ENCODE measurements around the gene GPR137B. TPM values are rescaled to one million over a fixed set of nuclear protein-coding genes. Genes with fewer than 3 reads are reported as not detected.

The GPR137B gene
- total RNA-seq, 1 experiment from 2014 or later: 11.4 TPM

DNA sequence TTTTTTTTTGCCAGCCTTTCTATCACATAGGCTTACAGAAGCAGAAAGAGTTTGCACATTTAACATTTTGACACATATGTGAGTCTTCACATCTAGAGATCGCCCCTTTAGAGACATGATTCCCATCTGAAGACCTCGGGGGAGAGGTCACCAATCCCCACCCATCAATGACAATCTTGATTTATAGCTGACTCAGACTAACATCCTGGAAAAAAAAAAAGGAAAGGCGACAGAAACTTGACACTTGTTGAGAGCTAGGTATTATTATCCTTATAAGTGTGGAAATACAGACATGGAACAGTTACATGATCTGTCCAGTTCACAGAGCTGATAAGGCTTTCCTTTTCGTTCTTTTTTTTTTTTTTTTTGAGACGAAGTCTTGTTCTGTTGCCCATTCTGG lies 49.4 kb upstream of the GPR137B start:
- POLR2A ChIA-PET: no interaction called here
- Histone ChIP-seq H3K4me3 (replicated peaks in 1 of 2; ENCODE audit: low read depth in 1 of 2, low read length in 2 of 2) (no peak overlapping the region), H3K27me3 (ENCODE audit: insufficient read depth, low read length) (no peaks in the 10 kb centered on the region), H3K9ac (ENCODE audit: low read length) (no peak overlapping the region), H3K27ac (ENCODE audit: low read depth, low read length) (no peak overlapping the region), H4K20me1 (ENCODE audit: insufficient read depth) (no peaks in the 10 kb centered on the region), H3K4me1 (ENCODE audit: control insufficient read depth in 1 of 2, insufficient read depth in 2 of 2, low read length in 2 of 2) (peaks cover 0 to 6% of the 10 kb centered on the region in 2 experiments; a peak in 1 of 4 replicates), H3K4me2 (ENCODE audit: low read length) (no peak overlapping the region), H3K36me3 (ENCODE audit: control insufficient read depth in 1 of 2, insufficient read depth in 2 of 2, low read length in 2 of 2) (no peaks in the 10 kb centered on the region), H3K9me2 (ENCODE audit: insufficient read depth) (no peaks in the 10 kb centered on the region), H3K79me2 (ENCODE audit: insufficient read depth, low read length) (no peaks in the 10 kb centered on the region), H3K9me3 (ENCODE audit: control insufficient read depth in 1 of 2, insufficient read depth in 1 of 2, low read depth in 1 of 2, low read length in 2 of 2) (peaks cover 0 to 15% of the 10 kb centered on the region in 2 experiments; a peak in 1 of 4 replicates), H2AFZ (ENCODE audit: low read depth, low read length, poor library complexity, severe bottlenecking) (no peak overlapping the region)
- RAD21 ChIA-PET (ENCODE audit: low non-redundant PET in 1 of 2, low total read pairs in 2 of 2, uncharacterized antibody in 2 of 2, unreplicated experiment in 2 of 2): no interaction called here
- ATAC-seq: no peak
- intact Hi-C loops (cut with micrococcal nuclease): no loop called here
- TF ChIP-seq YY1 (IDR thresholded peaks at IDR 0.05; ENCODE audit: extremely low read depth, insufficient replicate concordance, low read depth, low read length) (no peak), TCF7L2 (IDR thresholded peaks at IDR 0.05; ENCODE audit: borderline replicate concordance, extremely low read depth, insufficient read depth, insufficient read length) (no peak)
- no TSS peak for BruUV-seq (replicated peaks)
- CTCF ChIA-PET: interaction anchor here (1.1 kb wide), 1 partner anchor 433 kb away, joined by 3 read pairs; no protein-coding TSS in a partner anchor
- DNase-seq (ENCODE audit: low read depth, low spot score): no peak

DNA sequence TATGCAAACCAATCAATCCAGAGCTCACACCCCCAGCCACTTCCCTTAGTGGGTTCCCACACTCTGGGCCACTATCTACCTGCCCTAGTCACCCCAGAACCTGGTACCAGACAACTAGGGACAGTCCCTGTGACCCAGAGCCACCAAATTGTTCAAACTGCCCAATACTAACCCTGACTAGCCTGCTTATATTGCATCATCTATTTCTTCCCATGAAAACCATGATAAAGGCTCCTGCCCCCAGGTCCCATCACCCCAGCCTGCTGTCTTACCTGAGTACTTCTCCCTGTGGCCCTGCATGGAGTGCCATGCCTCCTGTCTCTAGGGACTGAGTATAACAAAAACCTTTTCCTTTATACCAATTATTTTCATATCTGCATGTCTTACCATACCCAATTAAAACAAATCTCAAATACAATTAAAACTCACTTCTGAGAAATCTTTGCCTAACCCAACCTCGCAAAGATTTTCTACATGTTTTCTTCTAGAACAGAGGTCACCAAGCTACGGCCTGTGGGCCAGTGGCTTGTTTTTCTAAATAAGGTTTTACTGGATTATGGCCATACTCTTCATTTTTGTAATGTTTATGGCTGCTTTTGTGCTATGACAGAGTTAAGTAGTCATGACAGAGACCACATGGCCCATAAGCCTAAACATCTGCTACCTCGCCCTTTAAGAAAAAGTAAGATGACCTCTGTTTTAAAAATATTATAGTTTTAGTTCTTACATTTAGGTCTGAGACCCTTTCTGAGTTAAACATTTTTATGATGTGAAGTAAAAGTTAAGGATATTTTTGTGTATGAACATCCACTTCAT lies 46.4 kb upstream of the GPR137B start:
- TF ChIP-seq ELF1 (IDR thresholded peaks at IDR 0.05; ENCODE audit: borderline replicate concordance, low read depth): no peak
- no peak for TF ChIP-seq JUND (IDR thresholded peaks at IDR 0.05)
- TF ChIP-seq EZH2 (IDR thresholded peaks at IDR 0.05): no peak
- TF ChIP-seq ZFX (IDR thresholded peaks at IDR 0.05): no peak
- no peak for TF ChIP-seq YY1 (IDR thresholded peaks at IDR 0.05; ENCODE audit: extremely low read depth, insufficient replicate concordance, low read depth, low read length)
- TF ChIP-seq SIN3A (IDR thresholded peaks at IDR 0.05; ENCODE audit: low read depth): no peak
- H3K36me3 ChIP-seq (ENCODE audit: control insufficient read depth in 1 of 2, insufficient read depth in 2 of 2, low read length in 2 of 2): no peaks in the 10 kb centered on the region
- H3K4me3 ChIP-seq (replicated peaks in 1 of 2; ENCODE audit: low read depth in 1 of 2, low read length in 2 of 2): no peak overlapping the region
- no peaks in the 10 kb centered on the region for H4K20me1 ChIP-seq (ENCODE audit: insufficient read depth)
- H3K9me3 ChIP-seq (ENCODE audit: control insufficient read depth in 1 of 2, insufficient read depth in 1 of 2, low read depth in 1 of 2, low read length in 2 of 2): peaks cover 0 to 15% of the 10 kb centered on the region in 2 experiments; a peak in 1 of 4 replicates
- no peak overlapping the region for H3K4me2 ChIP-seq (ENCODE audit: low read length)
- ChIA-PET RAD21 (ENCODE audit: low non-redundant PET in 1 of 2, low total read pairs in 2 of 2, uncharacterized antibody in 2 of 2, unreplicated experiment in 2 of 2) (no interaction called here), CTCF (no interaction called here), POLR2A (no interaction called here)
- no peaks in the 10 kb centered on the region for H3K27me3 ChIP-seq (ENCODE audit: insufficient read depth, low read length)
- H2AFZ ChIP-seq (ENCODE audit: low read depth, low read length, poor library complexity, severe bottlenecking): no peak overlapping the region
- DNase-seq (ENCODE audit: low read depth, low spot score) (no peak), ATAC-seq (no peak)
- H3K9ac ChIP-seq (ENCODE audit: low read length): no peak overlapping the region
- peaks cover 0 to 5% of the 10 kb centered on the region in 2 experiments; a peak in 1 of 4 replicates for H3K4me1 ChIP-seq (ENCODE audit: control insufficient read depth in 1 of 2, insufficient read depth in 2 of 2, low read length in 2 of 2)
- peak overlapping the region; percentile 50; the same call in 1 of the 2 replicates for H3K27ac ChIP-seq (ENCODE audit: low read depth, low read length)
- BruUV-seq (replicated peaks): no TSS peak
- intact Hi-C loops (cut with micrococcal nuclease): no loop called here
- H3K79me2 ChIP-seq (ENCODE audit: insufficient read depth, low read length): no peaks in the 10 kb centered on the region
- no peaks in the 10 kb centered on the region for H3K9me2 ChIP-seq (ENCODE audit: insufficient read depth)

All from HCT116 (cell line).